GM18517 (cell line): ENCODE data around the gene MAP2K5.

Experiments
- ATAC-seq: cut with Tn5 transposase; IDR thresholded peaks from one replicate; pipeline ENCODE4 v1.9.1; 2021; ENCODE audit warnings: mild to moderate bottlenecking, moderate library complexity; ENCODE audit not compliant: unreplicated experiment

MAP2K5 gene

GRCh38 chr15:67852418-67852817 lies 309.9 kb downstream of the MAP2K5 start:
- no peak for ATAC-seq

GRCh38 chr15:67853454-67853853 lies 311.0 kb downstream of the MAP2K5 start:
- no peak for ATAC-seq

GRCh38 chr15:67854358-67854757 lies 311.9 kb downstream of the MAP2K5 start:
- no peak for ATAC-seq

- no peak for ATAC-seq
These were observed 313.3 kb downstream of the MAP2K5 start for GRCh38 chr15:67855842-67856241.
